Right lung (tissue), 5 donors: Measurements from ENCODE around the gene CASKIN1. TPM values are rescaled to one million over a fixed set of nuclear protein-coding genes. Genes with fewer than 3 reads are reported as not detected.
"Not testable (repeated sequence)": the region's sequence is repeated elsewhere in the genome, so short reads cannot be mapped to it uniquely, and the experiment has no call there.

Experiments
- DNase-seq, 2 donors: peaks; one replicate each; pipeline ENCODE4 v3.0.0-alpha.2; 2013
- polyA plus RNA-seq, 5 donors: library from polyadenylated mRNA; unstranded; fragments of 120-200 nt; gene quantifications; one replicate each; pipeline versions ENCODE4 v1.2.1 to v1.2.3, GENCODE V29; 2013; ENCODE audit warnings: inconsistent platforms in 1 of 5, low replicate concordance in 1 of 5; ENCODE audit not compliant: insufficient read length in 5 of 5, insufficient read depth in 1 of 5

The CASKIN1 gene
- polyA plus RNA-seq, 5 donors, result 0.16 to 0.85 (median 0.50) TPM

- DNase-seq, result no peak
These were observed 53.2 kb downstream of the CASKIN1 start for GRCh38 chr16:2142942-2143877.

- peak; percentile 97 to 98 for DNase-seq
These were observed 60.5 kb downstream of the CASKIN1 start, which contains the start of gene PKD1 for GRCh38 chr16:2135770-2136490. Gene PKD1, minus strand, starts transcription at chr16:2135898. Its CDS starts 209 bp downstream, at chr16:2135689.

GRCh38 chr16:2135071-2135470, 61.3 kb downstream of the CASKIN1 start:
- DNase-seq, result not testable (repeated sequence)

GRCh38 chr16:2133797-2134196, 62.6 kb downstream of the CASKIN1 start:
- DNase-seq, result not testable (repeated sequence)

- not testable (repeated sequence) for DNase-seq
These were observed 66.4 kb downstream of the CASKIN1 start for GRCh38 chr16:2129890-2130447.

- not testable (repeated sequence) for DNase-seq
These were observed 67.2 kb downstream of the CASKIN1 start for GRCh38 chr16:2129251-2129650.

GRCh38 chr16:2127630-2128280, 68.7 kb downstream of the CASKIN1 start:
- DNase-seq, result peak in 1 of 2 donors; percentile 42

Other genes starting within 250 kb of the CASKIN1 start
- gene RPL3L, start 241.9 kb downstream of the CASKIN1 start, polyA plus RNA-seq, result 1 to 10 TPM in 1 of 5 donors, under 1 TPM in 4; 0.05 to 2.0 (median 0.18) TPM
- gene NDUFB10, start 237.1 kb downstream of the CASKIN1 start, polyA plus RNA-seq, result 100 to 1,000 TPM in 1 of 5 donors, 10 to 100 TPM in 4; 78.0 to 123 (median 87.7) TPM
- gene RPS2, start 231.8 kb downstream of the CASKIN1 start, polyA plus RNA-seq, result 1,000 to 10,000 TPM; 2,201 to 2,837 (median 2,396) TPM
- under 1 TPM in 1 of 5 donors, not detected in 4; 0.13 TPM for gene RNF151, start 229.7 kb downstream of the CASKIN1 start, polyA plus RNA-seq
- 10 to 100 TPM; 22.8 to 42.3 (median 28.9) TPM for gene TBL3, start 224.6 kb downstream of the CASKIN1 start, polyA plus RNA-seq
- under 1 TPM in 4 of 5 donors, not detected in 1; 0.18 to 0.57 (median 0.39) TPM for gene NOXO1, start 215.1 kb downstream of the CASKIN1 start, polyA plus RNA-seq
- 10 to 100 TPM; 17.0 to 28.1 (median 21.1) TPM for gene GFER, start 212.4 kb downstream of the CASKIN1 start, polyA plus RNA-seq
- gene SYNGR3, start 206.6 kb downstream of the CASKIN1 start, polyA plus RNA-seq, result under 1 TPM; 0.46 to 0.80 (median 0.65) TPM
- gene ZNF598, start 186.8 kb downstream of the CASKIN1 start, polyA plus RNA-seq, result 10 to 100 TPM; 11.9 to 32.1 (median 19.9) TPM
- 1 to 10 TPM; 1.1 to 7.9 (median 2.3) TPM for gene NPW, start 176.8 kb downstream of the CASKIN1 start, polyA plus RNA-seq
- gene NHERF2, start 169.7 kb downstream of the CASKIN1 start, polyA plus RNA-seq, result 100 to 1,000 TPM in 2 of 5 donors, 10 to 100 TPM in 3; 63.1 to 196 (median 91.8) TPM
- 10 to 100 TPM; 21.0 to 41.2 (median 26.9) TPM for gene NTHL1, start 148.8 kb downstream of the CASKIN1 start, polyA plus RNA-seq
- 100 to 1,000 TPM; 100 to 149 (median 120) TPM for gene TSC2, start 148.6 kb downstream of the CASKIN1 start, polyA plus RNA-seq
- 100 to 1,000 TPM in 3 of 5 donors, 10 to 100 TPM in 2; 66.7 to 168 (median 123) TPM for gene PKD1, start 60.7 kb downstream of the CASKIN1 start, polyA plus RNA-seq
- gene RAB26, start 48.0 kb downstream of the CASKIN1 start, polyA plus RNA-seq, result 1 to 10 TPM; 1.0 to 1.8 (median 1.5) TPM
- gene TRAF7, start 40.8 kb downstream of the CASKIN1 start, polyA plus RNA-seq, result 10 to 100 TPM; 41.0 to 62.8 (median 45.7) TPM
- 10 to 100 TPM; 32.3 to 48.6 (median 33.9) TPM for gene MLST8, start 8.8 kb upstream of the CASKIN1 start, polyA plus RNA-seq
- gene BRICD5, start 14.3 kb upstream of the CASKIN1 start, polyA plus RNA-seq, result 1 to 10 TPM; 2.6 to 9.0 (median 5.8) TPM
- gene PGP, start 18.2 kb upstream of the CASKIN1 start, polyA plus RNA-seq, result 10 to 100 TPM in 1 of 5 donors, 1 to 10 TPM in 4; 7.2 to 13.3 (median 9.1) TPM
- 10 to 100 TPM in 4 of 5 donors, 1 to 10 TPM in 1; 9.7 to 24.6 (median 15.3) TPM for gene E4F1, start 27.0 kb upstream of the CASKIN1 start, polyA plus RNA-seq
- 1 to 10 TPM in 1 of 5 donors, under 1 TPM in 4; 0.60 to 1.2 (median 0.77) TPM for gene DNASE1L2, start 39.8 kb upstream of the CASKIN1 start, polyA plus RNA-seq
- 10 to 100 TPM; 37.2 to 76.1 (median 44.8) TPM for gene ECI1, start 55.0 kb upstream of the CASKIN1 start, polyA plus RNA-seq
- 100 to 1,000 TPM; 158 to 210 (median 178) TPM for gene RNPS1, start 71.5 kb upstream of the CASKIN1 start, polyA plus RNA-seq
- 10 to 100 TPM in 2 of 5 donors, 1 to 10 TPM in 3; 6.8 to 16.1 (median 7.3) TPM for gene ABCA3, start 144.1 kb upstream of the CASKIN1 start, polyA plus RNA-seq
- gene CCNF, start 232.8 kb upstream of the CASKIN1 start, polyA plus RNA-seq, result 10 to 100 TPM in 1 of 5 donors, 1 to 10 TPM in 4; 8.9 to 13.2 (median 9.2) TPM